Measurements from ENCODE around the gene LHFPL2. TPM values are rescaled to one million over a fixed set of nuclear protein-coding genes. Genes with fewer than 3 reads are reported as not detected.
A peak's percentile ranks its signal among the peaks of the same experiment; 100 is the strongest.
"Not testable (repeated sequence)": the region's sequence is repeated elsewhere in the genome, so short reads cannot be mapped to it uniquely, and the experiment has no call there.

The LHFPL2 gene
- total and polyA plus RNA-seq, 5 experiments from 2014 or later = 0.15 to 1.8 (median 0.56) TPM

DNA sequence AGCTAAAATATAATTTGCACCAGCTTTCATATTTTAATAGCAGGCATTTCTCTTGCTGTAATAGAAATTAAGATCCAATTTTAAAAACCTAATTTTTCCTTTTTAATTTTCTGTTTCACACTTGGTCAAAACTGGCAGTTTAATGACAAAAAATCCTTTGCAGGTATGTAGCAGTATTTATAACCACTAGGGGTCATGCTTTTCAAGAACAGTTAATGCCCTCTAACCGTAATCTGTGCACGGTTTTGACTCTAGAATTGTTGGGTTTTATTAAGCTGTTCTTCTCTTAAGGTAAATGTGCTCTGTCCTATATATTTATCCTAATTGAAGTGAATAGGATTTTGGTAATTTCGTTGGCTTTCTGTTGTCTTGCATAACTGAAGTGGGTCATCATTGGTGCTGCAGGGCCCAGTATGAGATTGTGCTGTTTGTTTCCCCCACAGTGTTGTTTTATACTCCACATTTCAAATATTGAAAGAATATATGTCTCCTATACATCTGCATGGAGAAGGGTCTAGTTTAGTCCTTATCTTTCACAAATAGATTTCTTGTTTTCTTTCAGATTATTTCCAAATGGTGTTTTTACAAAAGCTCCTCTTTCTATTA is 180.7 kb downstream of the LHFPL2 start:
- H3K27ac Mint-ChIP-seq = no peak overlapping the region
- DNase-seq (peak in 1 of 10 donors; percentile 9), ATAC-seq (no peak)
- no peaks in the 10 kb centered on the region for H3K9me3 Mint-ChIP-seq
- peaks cover 0 to 11% (median 4%) of the 10 kb centered on the region in 4 donors for H3K4me1 Mint-ChIP-seq
- H3K36me3 Mint-ChIP-seq = peaks cover 12 to 52% (median 25%) of the 10 kb centered on the region in 3 donors
- POLR2A ChIA-PET = no interaction called here
- no peak overlapping the region for H3K4me3 Mint-ChIP-seq
- H3K27me3 Mint-ChIP-seq = no peaks in the 10 kb centered on the region

DNA sequence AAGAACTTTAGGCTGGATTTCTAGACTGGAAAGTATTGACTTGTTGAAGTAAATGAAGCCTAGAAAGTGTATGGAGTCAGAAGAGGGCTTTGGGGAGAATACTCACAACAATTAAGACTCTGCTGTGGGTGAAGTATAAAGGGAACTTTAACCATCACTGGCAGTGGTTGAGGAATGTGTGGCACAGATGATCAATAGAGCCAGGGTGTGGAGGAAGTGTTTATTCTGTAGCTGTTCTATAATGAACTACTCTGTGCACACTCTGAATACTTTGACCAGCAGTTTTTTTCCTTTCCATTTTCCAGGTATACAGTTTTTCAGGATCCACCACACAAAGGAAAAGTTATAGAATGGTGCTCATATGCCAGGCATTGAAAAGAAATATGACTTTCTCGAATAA is 181.4 kb downstream of the LHFPL2 start:
- H3K36me3 Mint-ChIP-seq = peaks cover 13 to 57% (median 26%) of the 10 kb centered on the region in 3 donors
- no peak for DNase-seq
- H3K9me3 Mint-ChIP-seq = no peaks in the 10 kb centered on the region
- H3K4me3 Mint-ChIP-seq = no peak overlapping the region
- no peak for ATAC-seq
- peak overlapping the region in 1 of 10 donors; percentile 39 for H3K27ac Mint-ChIP-seq
- POLR2A ChIA-PET = no interaction called here
- H3K27me3 Mint-ChIP-seq = no peaks in the 10 kb centered on the region
- H3K4me1 Mint-ChIP-seq = peaks cover 0 to 11% (median 4%) of the 10 kb centered on the region in 4 donors

DNA sequence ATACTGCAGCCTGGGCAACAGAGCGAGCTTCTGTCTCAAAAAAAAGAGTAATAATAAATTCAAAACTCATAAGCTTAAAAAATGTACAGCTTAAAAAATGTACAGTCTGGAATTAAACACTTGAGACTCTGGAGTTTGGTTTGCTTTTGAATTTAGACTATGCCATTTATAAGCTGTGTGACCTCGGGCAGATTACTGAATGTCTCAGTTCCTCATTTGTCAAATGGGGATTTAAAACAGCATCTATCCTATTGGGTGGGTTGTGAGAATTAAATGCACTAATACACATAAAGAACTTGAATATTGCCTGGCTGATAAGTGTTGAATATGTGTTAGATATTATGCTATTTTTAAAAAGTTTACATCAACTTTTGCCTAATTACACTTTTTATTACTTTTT is 189.7 kb downstream of the LHFPL2 start:
- POLR2A ChIA-PET = no interaction called here
- peaks cover 0 to 6% (median 0%) of the 10 kb centered on the region in 9 donors for H3K9me3 Mint-ChIP-seq
- H3K4me3 Mint-ChIP-seq = no peak overlapping the region
- no peak for DNase-seq
- no peak for ATAC-seq
- H3K4me1 Mint-ChIP-seq = peaks cover 11 to 20% (median 16%) of the 10 kb centered on the region in 4 donors
- no peak overlapping the region for H3K27ac Mint-ChIP-seq
- H3K27me3 Mint-ChIP-seq = no peaks in the 10 kb centered on the region
- H3K36me3 Mint-ChIP-seq = peaks cover 24 to 61% (median 51%) of the 10 kb centered on the region in 3 donors

DNA sequence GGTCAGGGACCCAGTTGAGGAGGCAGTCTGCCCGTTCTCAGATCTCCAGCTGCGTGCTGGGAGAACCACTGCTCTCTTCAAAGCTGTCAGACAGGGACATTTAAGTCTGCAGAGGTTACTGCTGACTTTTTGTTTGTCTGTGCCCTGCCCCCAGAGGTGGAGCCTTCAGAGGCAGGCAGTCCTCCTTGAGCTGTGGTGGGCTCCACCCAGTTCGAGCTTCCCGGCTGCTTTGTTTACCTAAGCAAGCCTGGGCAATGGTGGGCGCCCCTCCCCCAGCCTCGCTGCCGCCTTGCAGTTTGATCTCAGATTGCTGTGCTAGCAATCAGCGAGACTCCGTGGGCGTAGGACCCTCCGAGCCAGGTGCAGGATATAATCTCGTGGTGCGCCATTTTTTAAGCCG is 191.1 kb downstream of the LHFPL2 start:
- DNase-seq, POLR2A ChIA-PET, H3K9me3 Mint-ChIP-seq, H3K4me3 Mint-ChIP-seq, ATAC-seq, H3K27me3 Mint-ChIP-seq, H3K27ac Mint-ChIP-seq: not testable (repeated sequence)
- peaks cover 11 to 20% (median 15%) of the 10 kb centered on the region in 4 donors for H3K4me1 Mint-ChIP-seq
- H3K36me3 Mint-ChIP-seq = peaks cover 18 to 50% (median 46%) of the 10 kb centered on the region in 3 donors

DNA sequence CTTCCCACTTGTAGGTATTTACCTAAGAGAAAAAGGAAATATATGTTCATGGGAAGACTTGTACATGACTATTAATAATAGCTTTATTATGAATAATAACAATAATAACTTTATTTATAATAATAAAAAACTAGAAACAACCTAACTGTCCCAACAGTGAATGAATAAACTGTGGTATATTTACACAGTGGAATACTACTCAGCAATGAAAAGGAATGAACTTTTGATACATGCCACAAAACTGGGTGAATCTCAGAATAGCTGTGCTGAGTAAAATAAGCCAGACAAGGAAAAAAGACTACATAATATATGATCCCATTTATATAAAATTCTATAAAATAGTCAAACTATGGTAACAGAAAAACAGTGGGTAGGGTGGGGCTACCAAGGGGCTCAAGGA is 199.5 kb downstream of the LHFPL2 start:
- Mint-ChIP-seq H3K36me3 (peaks cover 10 to 47% (median 41%) of the 10 kb centered on the region in 3 donors), H3K27me3 (no peaks in the 10 kb centered on the region), H3K27ac (no peak overlapping the region), H3K9me3 (peaks cover 0 to 19% (median 6%) of the 10 kb centered on the region in 9 donors), H3K4me1 (peaks cover 0 to 9% (median 0%) of the 10 kb centered on the region in 4 donors), H3K4me3 (no peak overlapping the region)
- DNase-seq (no peak), ATAC-seq (no peak)
- POLR2A ChIA-PET = no interaction called here

DNA sequence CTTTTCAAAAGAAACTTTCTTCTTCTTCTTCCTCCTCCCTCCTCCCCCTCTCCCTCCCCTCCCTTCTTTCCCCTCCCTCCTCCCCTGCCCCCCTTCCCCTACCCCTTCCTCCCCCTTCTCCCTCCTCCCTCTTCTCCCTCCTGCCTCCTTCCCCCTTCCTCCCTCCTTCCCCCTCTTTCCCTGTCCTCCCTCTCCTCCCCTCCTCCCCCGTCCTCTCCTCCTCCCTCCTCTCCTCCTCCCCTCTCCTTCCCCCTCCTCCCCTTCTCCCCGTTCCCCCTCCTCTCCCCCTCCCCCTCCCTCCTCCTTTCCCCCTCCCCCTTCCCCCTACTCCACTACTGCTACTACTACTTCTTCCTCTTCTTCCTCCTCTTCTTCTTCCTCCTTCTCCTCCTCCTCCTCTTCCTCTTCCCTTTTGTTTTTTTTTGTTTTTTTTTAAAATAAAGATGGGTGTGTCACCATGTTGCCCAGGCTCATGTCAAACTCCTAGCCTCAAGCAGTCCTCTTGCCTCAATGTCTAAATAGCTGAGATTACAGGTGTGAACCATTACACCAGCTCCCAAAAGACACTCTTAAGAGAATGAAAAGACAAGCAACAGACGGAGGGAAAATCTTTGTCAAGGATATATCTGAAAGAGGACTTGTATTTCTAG is 200.7 kb downstream of the LHFPL2 start:
- Mint-ChIP-seq H3K4me3 (no peak overlapping the region), H3K36me3 (peaks cover 10 to 49% (median 44%) of the 10 kb centered on the region in 3 donors), H3K27me3 (no peaks in the 10 kb centered on the region), H3K4me1 (peaks cover 0 to 9% (median 1%) of the 10 kb centered on the region in 4 donors), H3K9me3 (peaks cover 0 to 19% (median 6%) of the 10 kb centered on the region in 9 donors), H3K27ac (no peak overlapping the region)
- POLR2A ChIA-PET = interaction anchor here (0.7 kb wide), 1 partner anchor 1069 kb away, joined by 3 read pairs; no protein-coding TSS in a partner anchor
- ATAC-seq = no peak
- no peak for DNase-seq
